GM12873 (cell line): ENCODE results near the gene RXRG.

Experiments
- CTCF ChIP-seq: IDR thresholded peaks from 2 replicates; pipeline ENCODE4 v1.5.1; 2012; ENCODE audit warnings: low read depth, mild to moderate bottlenecking, moderate library complexity, low read length, control low read depth; ENCODE audit not compliant: insufficient read depth; ENCODE audit errors: missing control alignments

Gene RXRG

GRCh38 chr1:165414620-165415019, 30.3 kb downstream of the RXRG start:
- TF ChIP-seq CTCF: no peak

GRCh38 chr1:165411396-165411795, 33.5 kb downstream of the RXRG start:
- no peak for TF ChIP-seq CTCF

- no peak for TF ChIP-seq CTCF
Measured at GRCh38 chr1:165409657-165410358, 35.1 kb downstream of the RXRG start.

GRCh38 chr1:165408518-165408917, 36.4 kb downstream of the RXRG start:
- peak; percentile 52 for TF ChIP-seq CTCF

GRCh38 chr1:165407398-165407797, 37.5 kb downstream of the RXRG start:
- no peak for TF ChIP-seq CTCF

- peak; percentile 81 for TF ChIP-seq CTCF
Measured at GRCh38 chr1:165403835-165404482, 41.0 kb downstream of the RXRG start.

- TF ChIP-seq CTCF: no peak
Measured at GRCh38 chr1:165402517-165403111, 42.3 kb downstream of the RXRG start.
